ENCODE measurements around the gene CTH.
"Not testable (repeated sequence)": the region's sequence is repeated elsewhere in the genome, so short reads cannot be mapped to it uniquely, and the experiment has no call there.

GRCh38 chr1:70460740-70461713, 50.0 kb downstream of the CTH start:
- TF ChIP-seq TARDBP (CRISPR knock-in tag; IDR thresholded peaks at IDR 0.05); DDIT3 (CRISPR knock-in tag; IDR thresholded peaks at IDR 0.05); HOXA7 (CRISPR knock-in tag; IDR thresholded peaks at IDR 0.05); ZSCAN30 (CRISPR knock-in tag; IDR thresholded peaks at IDR 0.05); GATAD2A (CRISPR knock-in tag; IDR thresholded peaks at IDR 0.05); AFF4 (CRISPR knock-in tag; IDR thresholded peaks at IDR 0.05); CREM (IDR thresholded peaks at IDR 0.05); CREM (CRISPR knock-in tag; IDR thresholded peaks at IDR 0.05); ZFX (CRISPR knock-in tag; IDR thresholded peaks at IDR 0.05; ENCODE audit: low read depth); MAFG (CRISPR knock-in tag; IDR thresholded peaks at IDR 0.05); MTA3 (CRISPR knock-in tag; IDR thresholded peaks at IDR 0.05); FOXO4 (CRISPR knock-in tag; conservative IDR thresholded peaks at IDR 0.05); ZNF3 (CRISPR knock-in tag; IDR thresholded peaks at IDR 0.05): not testable (repeated sequence)

Data from HepG2 (cell line).